Activated B cell treated with CpG ODN at 0.5 μM for 24 hours (primary cell): ENCODE measurements around the gene NIPAL3. TPM values are rescaled to one million over a fixed set of nuclear protein-coding genes. Genes with fewer than 3 reads are reported as not detected.

Experiments used
- ATAC-seq: fragments of 200-7000 bp; cut with Tn5 transposase; one replicate; pipeline ENCODE4 v1.10.0; 2021; ENCODE audit warnings: low read depth, mild to moderate bottlenecking, moderate library complexity
- CTCF ChIA-PET: fragments of 350-600 bp; sonication (Branson Sonifier 250); formaldehyde crosslinking; loops from one replicate; lab custom pipeline; 2021; ENCODE audit warnings: antibody characterized with exemption; lab: Charles Lee
- POLR2A ChIA-PET: fragments of 350-600 bp; sonication (Branson Sonifier 250); formaldehyde crosslinking; loops from one replicate; lab custom pipeline; 2021; ENCODE audit warnings: antibody characterized with exemption; lab: Charles Lee
- DNase-seq: peaks from one replicate; pipeline ENCODE4 v3.0.0; 2022
- H3K27ac Mint-ChIP-seq: one replicate; pipeline ENCODE4 v1.8.0; 2020; ENCODE audit warnings: mixed read lengths
- H3K27me3 Mint-ChIP-seq: one replicate; pipeline ENCODE4 v1.8.0; 2021; ENCODE audit warnings: mixed read lengths
- H3K36me3 Mint-ChIP-seq: one replicate; pipeline ENCODE4 v1.8.0; 2021; ENCODE audit warnings: low read depth, mixed read lengths
- H3K4me1 Mint-ChIP-seq: one replicate; pipeline ENCODE4 v1.8.0; 2021; ENCODE audit warnings: mixed read lengths
- H3K4me3 Mint-ChIP-seq: one replicate; pipeline ENCODE4 v1.8.0; 2020; ENCODE audit warnings: mild to moderate bottlenecking, mixed read lengths
- H3K9me3 Mint-ChIP-seq: one replicate; pipeline ENCODE4 v1.8.0; 2020; ENCODE audit warnings: mixed read lengths
- CTCF ChIP-seq: fragments of 200-600 bp; IDR thresholded peaks from one replicate; pipeline ENCODE4 v1.8.0; 2022; ENCODE audit warnings: antibody characterized with exemption, mild to moderate bottlenecking
- intact Hi-C: fragments of 100-400 bp; cut with micrococcal nuclease; formaldehyde crosslinking; loops from one replicate; pipeline ENCODE4 v1.15.1; 2024
- total RNA-seq: library from RNA; stranded (reverse); gene quantifications from 2 replicates; pipeline ENCODE4 v1.2.3, GENCODE V29; 2022

The NIPAL3 gene
- total RNA-seq, 1 donor from 2014 or later, result 23.2 TPM

DNA sequence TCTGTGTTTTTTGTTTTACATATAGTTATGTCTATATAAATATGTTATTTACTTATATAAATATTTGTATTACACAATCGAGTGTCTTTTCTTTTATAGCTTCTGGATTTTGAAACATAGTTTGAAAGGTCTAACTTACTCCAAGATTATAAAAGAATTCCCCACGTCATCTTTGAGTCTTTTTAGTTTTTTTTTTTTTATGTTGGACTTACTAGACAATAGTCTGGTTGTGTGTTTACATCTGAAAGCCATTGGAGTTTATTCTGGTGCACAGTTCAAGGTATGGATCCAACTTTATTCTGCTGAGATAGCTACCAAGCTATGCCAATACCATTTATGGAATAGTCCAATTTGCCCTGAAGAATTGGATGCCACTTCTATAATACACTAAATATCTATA lies 61.0 kb downstream of the NIPAL3 start:
- ChIA-PET POLR2A (interaction anchor here (0.9 kb wide), 1 partner anchor 17 kb away, joined by 5 read pairs; no protein-coding TSS in a partner anchor), CTCF (no interaction called here)
- Mint-ChIP-seq H3K27me3 (no peaks in the 10 kb centered on the region), H3K9me3 (no peaks in the 10 kb centered on the region), H3K4me3 (no peak overlapping the region), H3K36me3 (peaks cover 1% of the 10 kb centered on the region), H3K4me1 (peaks cover 17% of the 10 kb centered on the region), H3K27ac (no peak overlapping the region)
- no peak for DNase-seq
- intact Hi-C loops, result no loop called here
- no peak for TF ChIP-seq CTCF
- ATAC-seq, result no peak

DNA sequence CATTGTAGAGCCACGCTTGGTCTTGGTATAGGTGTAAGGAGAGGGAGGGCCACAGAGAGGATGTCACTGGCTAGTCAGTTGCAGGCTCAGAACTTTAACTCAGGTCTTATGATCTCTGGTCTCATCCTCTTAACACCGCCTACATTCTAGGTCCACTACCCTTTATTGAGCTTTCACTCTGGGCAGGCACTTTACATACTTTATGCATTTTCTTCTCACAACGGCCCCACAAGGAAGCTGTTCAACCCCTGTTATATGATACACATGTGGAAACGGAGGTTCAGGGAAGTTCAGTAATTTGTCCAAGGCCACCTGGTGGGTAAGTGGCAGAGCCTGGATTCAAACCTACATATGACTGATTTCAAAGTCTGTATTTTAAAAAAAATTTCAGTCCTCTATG lies 61.7 kb downstream of the NIPAL3 start:
- Mint-ChIP-seq H3K4me1 (peaks cover 25% of the 10 kb centered on the region), H3K9me3 (no peaks in the 10 kb centered on the region), H3K27me3 (no peaks in the 10 kb centered on the region), H3K4me3 (no peak overlapping the region), H3K36me3 (peaks cover 1% of the 10 kb centered on the region), H3K27ac (peak overlapping the region; percentile 13)
- no peak for DNase-seq
- ChIA-PET POLR2A (interaction anchor here (1.1 kb wide), 1 partner anchor 37 kb away, joined by 3 read pairs; no protein-coding TSS in a partner anchor), CTCF (no interaction called here)
- no peak for ATAC-seq
- TF ChIP-seq CTCF, result no peak
- intact Hi-C loops, result no loop called here

DNA sequence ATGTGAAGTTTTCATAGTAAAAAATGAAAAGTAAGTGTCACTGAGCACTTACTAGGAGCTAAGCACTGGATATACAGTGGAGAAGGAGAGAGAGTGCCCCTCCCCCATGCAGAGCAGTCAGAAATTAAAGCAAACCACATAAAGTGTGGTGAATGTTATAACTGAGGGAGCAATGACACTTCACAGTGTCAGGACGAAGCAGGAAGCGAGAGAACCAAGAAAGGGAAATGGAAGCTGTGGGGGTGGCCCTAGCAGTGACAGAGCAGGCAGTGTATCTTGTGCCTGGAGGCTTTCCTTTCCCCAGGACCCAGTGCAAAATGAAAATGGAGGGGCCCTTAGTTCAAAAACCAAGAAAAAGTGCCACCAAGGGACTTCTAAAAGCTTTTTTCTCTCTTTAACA lies 65.5 kb downstream of the NIPAL3 start:
- ChIA-PET CTCF (interaction anchor here (0.8 to 1.6 kb wide), 5 partner anchors 16 to 106 kb away, joined by 3 to 6 read pairs (median 3); partner anchors contain the start of gene RCAN3), POLR2A (interaction anchor here (0.6 to 2.9 kb wide), 16 partner anchors 13 to 861 kb away, joined by 3 to 42 read pairs (median 4); partner anchors contain the start of genes NIPAL3, RCAN3 and STPG1)
- DNase-seq (peak; percentile 29), ATAC-seq (peak; percentile 94)
- Mint-ChIP-seq H3K27ac (peak overlapping the region; percentile 91), H3K9me3 (no peaks in the 10 kb centered on the region), H3K27me3 (no peaks in the 10 kb centered on the region), H3K4me3 (peak overlapping the region; percentile 58), H3K36me3 (no peaks in the 10 kb centered on the region), H3K4me1 (peaks cover 36% of the 10 kb centered on the region)
- intact Hi-C loops, result loop anchor here (1.0 to 5.0 kb wide), 3 partner anchors 21 to 64 kb away; partner anchors contain the start of genes NIPAL3 and RCAN3
- TF ChIP-seq CTCF, result no peak

GRCh38 chr1:24481843-24482610 lies 66.4 kb downstream of the NIPAL3 start:
- Mint-ChIP-seq H3K27me3 (no peaks in the 10 kb centered on the region), H3K36me3 (no peaks in the 10 kb centered on the region), H3K4me1 (peaks cover 43% of the 10 kb centered on the region), H3K9me3 (no peaks in the 10 kb centered on the region), H3K27ac (peak overlapping the region; percentile 91), H3K4me3 (no peak overlapping the region)
- ChIA-PET POLR2A (interaction anchor here (0.6 to 2.9 kb wide), 13 partner anchors 14 to 292 kb away, joined by 3 to 42 read pairs (median 5); partner anchors contain the start of genes NIPAL3 and RCAN3), CTCF (interaction anchor here (0.5 to 1.6 kb wide), 6 partner anchors 17 to 283 kb away, joined by 3 to 6 read pairs (median 3); partner anchors contain the start of gene RCAN3)
- peak; percentile 23 for ATAC-seq
- TF ChIP-seq CTCF, result no peak
- intact Hi-C loops, result loop anchor here (1.0 to 5.0 kb wide), 3 partner anchors 20 to 65 kb away; partner anchors contain the start of genes NIPAL3 and RCAN3
- DNase-seq, result no peak

GRCh38 chr1:24483441-24483840 lies 67.8 kb downstream of the NIPAL3 start:
- no peak for ATAC-seq
- intact Hi-C loops, result loop anchor here (5.0 kb wide), 1 partner anchor 66 kb away; the partner anchor contains the start of gene NIPAL3
- TF ChIP-seq CTCF, result no peak
- Mint-ChIP-seq H3K27ac (no peak overlapping the region), H3K4me1 (peaks cover 50% of the 10 kb centered on the region), H3K27me3 (no peaks in the 10 kb centered on the region), H3K9me3 (peaks cover 2% of the 10 kb centered on the region), H3K4me3 (no peak overlapping the region), H3K36me3 (no peaks in the 10 kb centered on the region)
- DNase-seq, result no peak
- ChIA-PET POLR2A (interaction anchor here (0.8 to 2.1 kb wide), 2 partner anchors 18 to 52 kb away, joined by 3 to 17 read pairs; partner anchors contain the start of gene RCAN3), CTCF (interaction anchor here (0.7 to 0.8 kb wide), 2 partner anchors 68 to 282 kb away, joined by 3 read pairs; partner anchors contain the start of gene NIPAL3)
